ENCODE measurements around the gene CMIP.
"Not testable (repeated sequence)": the region's sequence is repeated elsewhere in the genome, so short reads cannot be mapped to it uniquely, and the experiment has no call there.

The CMIP gene

DNA sequence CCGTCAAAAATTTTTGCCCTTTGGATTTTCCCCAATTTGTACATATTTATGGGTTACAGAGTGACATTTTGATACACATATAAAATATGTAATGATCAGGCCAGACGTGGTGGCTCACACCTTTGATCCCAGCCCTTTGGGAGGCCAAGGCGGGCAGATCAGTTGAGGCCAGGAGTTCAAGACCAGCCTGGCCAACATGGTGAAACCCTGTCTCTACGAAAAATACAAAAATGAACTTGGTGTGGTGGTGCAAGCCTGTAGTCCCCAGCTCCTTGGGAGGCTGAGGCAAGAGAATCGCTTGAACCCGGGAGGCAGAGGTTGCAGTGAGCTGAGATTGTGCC lies 296.8 kb downstream of the CMIP start:
- H2AFZ ChIP-seq (ENCODE audit: low read length, unreplicated experiment); H3K4me3 ChIP-seq (ENCODE audit: low read depth, low read length); H3K79me2 ChIP-seq (ENCODE audit: control insufficient read depth, insufficient read depth, low read length, unreplicated experiment); H3K36me3 ChIP-seq (ENCODE audit: insufficient read depth, low read length); H3K27ac ChIP-seq (ENCODE audit: low read depth, low read length); H3K4me1 ChIP-seq (ENCODE audit: control insufficient read depth, insufficient read depth, low read length, unreplicated experiment); H3K27me3 ChIP-seq (ENCODE audit: insufficient read depth, low read length): not testable (repeated sequence)

- Histone ChIP-seq H3K27ac (ENCODE audit: low read depth, low read length) (no peak overlapping the region), H2AFZ (ENCODE audit: low read length, unreplicated experiment) (no peak overlapping the region), H3K4me1 (ENCODE audit: control insufficient read depth, insufficient read depth, low read length, unreplicated experiment) (no peaks in the 10 kb centered on the region)
Observed at GRCh38 chr16:81744385-81744784, 299.8 kb downstream of the CMIP start.

GRCh38 chr16:81744911-81745310 lies 300.3 kb downstream of the CMIP start:
- no peaks in the 10 kb centered on the region for H3K36me3 ChIP-seq (ENCODE audit: insufficient read depth, low read length)
- no peak overlapping the region for H3K4me3 ChIP-seq (ENCODE audit: low read depth, low read length)
- no peaks in the 10 kb centered on the region; the same call in 1 of the 2 replicates for H3K27me3 ChIP-seq (ENCODE audit: insufficient read depth, low read length)
- H3K27ac ChIP-seq (ENCODE audit: low read depth, low read length) = no peak overlapping the region
- no peaks in the 10 kb centered on the region for H3K79me2 ChIP-seq (ENCODE audit: control insufficient read depth, insufficient read depth, low read length, unreplicated experiment)
- H2AFZ ChIP-seq (ENCODE audit: low read length, unreplicated experiment) = no peak overlapping the region
- H3K4me1 ChIP-seq (ENCODE audit: control insufficient read depth, insufficient read depth, low read length, unreplicated experiment) = no peaks in the 10 kb centered on the region

More at GRCh38 chr16:81744385-81744784, 299.8 kb downstream of the CMIP start:
- Histone ChIP-seq H3K36me3 (ENCODE audit: insufficient read depth, low read length) (no peaks in the 10 kb centered on the region), H3K4me3 (ENCODE audit: low read depth, low read length) (no peak overlapping the region), H3K79me2 (ENCODE audit: control insufficient read depth, insufficient read depth, low read length, unreplicated experiment) (no peaks in the 10 kb centered on the region), H3K27me3 (ENCODE audit: insufficient read depth, low read length) (no peaks in the 10 kb centered on the region; the same call in 1 of the 2 replicates)

DNA sequence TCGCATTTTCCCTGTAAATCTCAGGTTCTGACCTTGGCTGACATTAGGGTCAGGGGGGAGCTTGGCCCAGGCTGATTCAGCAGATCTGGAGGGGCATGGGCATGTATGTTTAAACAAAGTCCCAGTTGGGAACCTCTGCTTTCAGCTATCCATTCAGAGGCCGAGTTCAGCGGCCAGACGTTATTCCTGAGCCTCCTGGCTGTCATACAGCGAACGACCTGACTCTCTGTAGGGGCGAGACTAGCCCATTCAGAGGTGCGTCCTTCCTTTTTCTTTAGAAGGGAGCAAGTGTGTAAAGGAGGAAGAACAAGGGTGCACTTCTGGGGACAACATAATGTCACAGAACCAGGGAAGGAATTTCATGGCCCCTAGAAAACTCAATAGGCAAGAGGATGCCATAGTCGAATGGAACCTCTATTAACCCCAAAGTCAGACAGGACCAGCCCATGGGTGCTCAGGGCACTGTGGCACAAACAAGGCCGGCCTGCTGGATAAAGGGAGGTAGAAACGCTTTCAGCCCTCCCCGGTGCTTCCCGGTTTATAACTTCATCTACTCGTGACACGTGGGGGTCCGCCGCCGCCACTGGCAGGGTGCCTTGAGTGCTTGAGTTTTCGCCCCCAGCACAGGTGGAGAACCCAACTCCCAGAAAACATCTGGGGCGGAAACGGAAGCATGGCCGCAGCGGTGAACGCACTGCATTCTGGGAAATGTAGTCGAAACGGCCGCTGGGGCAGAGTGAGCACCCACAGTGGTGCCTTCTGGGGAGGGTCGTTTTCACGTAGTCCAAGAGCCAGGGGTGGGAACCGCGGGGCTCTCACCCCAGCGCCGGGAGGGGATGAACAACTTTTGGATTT lies 301.3 kb downstream of the CMIP start:
- no peaks in the 10 kb centered on the region for H3K36me3 ChIP-seq (ENCODE audit: insufficient read depth, low read length)
- H3K79me2 ChIP-seq (ENCODE audit: control insufficient read depth, insufficient read depth, low read length, unreplicated experiment) = no peaks in the 10 kb centered on the region
- H2AFZ ChIP-seq (ENCODE audit: low read length, unreplicated experiment) = peak overlapping the region; percentile 86
- H3K27ac ChIP-seq (ENCODE audit: low read depth, low read length) = no peak overlapping the region
- no peaks in the 10 kb centered on the region for H3K4me1 ChIP-seq (ENCODE audit: control insufficient read depth, insufficient read depth, low read length, unreplicated experiment)
- H3K27me3 ChIP-seq (ENCODE audit: insufficient read depth, low read length) = no peaks in the 10 kb centered on the region; the same call in 1 of the 2 replicates
- peak overlapping the region; percentile 57 for H3K4me3 ChIP-seq (ENCODE audit: low read depth, low read length)

GRCh38 chr16:81746566-81746965 lies 302.0 kb downstream of the CMIP start:
- no peaks in the 10 kb centered on the region for H3K36me3 ChIP-seq (ENCODE audit: insufficient read depth, low read length)
- peak overlapping the region; percentile 57 for H3K4me3 ChIP-seq (ENCODE audit: low read depth, low read length)
- no peaks in the 10 kb centered on the region for H3K79me2 ChIP-seq (ENCODE audit: control insufficient read depth, insufficient read depth, low read length, unreplicated experiment)
- no peaks in the 10 kb centered on the region; the same call in 1 of the 2 replicates for H3K27me3 ChIP-seq (ENCODE audit: insufficient read depth, low read length)
- no peak overlapping the region for H3K27ac ChIP-seq (ENCODE audit: low read depth, low read length)
- H2AFZ ChIP-seq (ENCODE audit: low read length, unreplicated experiment) = peak overlapping the region; percentile 86
- H3K4me1 ChIP-seq (ENCODE audit: control insufficient read depth, insufficient read depth, low read length, unreplicated experiment) = no peaks in the 10 kb centered on the region

DNA sequence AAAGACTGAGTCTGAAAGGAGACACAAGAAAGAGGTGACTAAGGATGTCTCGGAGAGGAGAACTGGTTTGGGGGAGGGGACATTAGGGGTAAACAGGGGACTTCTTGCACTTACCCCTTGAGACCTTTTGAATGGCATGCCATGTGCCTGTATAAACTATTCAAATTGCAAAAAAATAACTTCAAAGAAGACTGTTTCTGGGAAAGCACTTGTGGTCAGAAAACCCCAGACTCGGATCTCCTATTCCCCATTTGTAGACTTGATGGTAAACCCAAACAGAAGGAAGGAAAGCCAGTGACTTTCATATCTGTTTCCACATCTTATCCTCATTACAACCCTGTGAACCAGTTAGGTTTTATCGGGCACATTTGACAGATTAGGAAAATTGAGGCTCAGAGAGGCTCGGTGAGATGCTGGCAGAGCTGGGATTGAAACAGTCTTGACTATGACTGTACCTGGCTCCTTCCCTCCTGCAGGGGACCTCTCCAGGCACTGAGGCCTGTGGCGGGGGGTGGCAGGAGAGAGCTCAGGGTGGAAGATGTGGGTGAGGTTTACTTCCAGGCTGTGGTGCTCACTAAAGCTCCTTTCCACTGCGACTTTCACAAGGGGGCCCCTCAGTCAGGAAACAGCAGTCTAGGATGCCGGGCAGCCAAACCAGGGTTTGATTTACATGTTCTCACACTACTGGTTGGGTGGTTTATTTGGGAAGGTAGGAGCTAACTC lies 304.0 kb downstream of the CMIP start:
- Histone ChIP-seq H3K4me3 (ENCODE audit: low read depth, low read length) (no peak overlapping the region), H3K4me1 (ENCODE audit: control insufficient read depth, insufficient read depth, low read length, unreplicated experiment) (no peaks in the 10 kb centered on the region), H3K36me3 (ENCODE audit: insufficient read depth, low read length) (no peaks in the 10 kb centered on the region), H3K27me3 (ENCODE audit: insufficient read depth, low read length) (no peaks in the 10 kb centered on the region; the same call in 1 of the 2 replicates), H3K27ac (ENCODE audit: low read depth, low read length) (no peak overlapping the region), H2AFZ (ENCODE audit: low read length, unreplicated experiment) (no peak overlapping the region), H3K79me2 (ENCODE audit: control insufficient read depth, insufficient read depth, low read length, unreplicated experiment) (no peaks in the 10 kb centered on the region)

DNA sequence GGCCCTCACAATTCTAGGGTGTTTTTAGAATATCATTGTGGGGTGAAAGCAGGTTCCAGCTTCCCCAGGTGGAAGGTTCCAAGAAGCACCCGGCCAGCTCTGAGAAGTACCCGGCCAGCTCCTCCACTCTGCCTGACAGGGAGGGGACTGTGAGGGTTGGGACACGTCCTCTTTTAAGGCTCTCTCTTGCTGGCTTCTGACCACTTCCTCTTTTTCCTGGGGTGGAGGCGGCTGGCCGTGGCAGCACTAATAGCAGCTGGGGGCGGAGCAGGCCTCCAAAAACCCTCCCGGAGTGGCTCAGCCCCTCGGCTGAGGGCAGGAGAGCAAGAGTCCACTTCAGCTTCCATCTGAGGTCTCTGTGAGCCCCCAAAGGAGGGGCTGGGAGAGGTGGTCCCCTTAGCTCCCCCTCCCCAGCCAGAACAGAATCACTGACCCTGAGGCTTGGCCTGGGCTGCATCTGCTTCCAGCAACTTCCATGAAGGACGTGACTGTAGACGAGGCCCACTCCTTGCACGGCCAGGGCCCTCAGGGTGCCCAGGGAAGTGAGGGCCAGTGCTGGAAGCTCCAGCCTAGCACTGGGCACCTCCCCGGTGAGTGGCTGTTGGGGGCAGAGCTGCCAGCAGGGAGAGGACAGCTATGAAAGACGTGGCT lies 307.7 kb downstream of the CMIP start:
- no peaks in the 10 kb centered on the region for H3K36me3 ChIP-seq (ENCODE audit: insufficient read depth, low read length)
- H3K27ac ChIP-seq (ENCODE audit: low read depth, low read length) = no peak overlapping the region
- H3K4me1 ChIP-seq (ENCODE audit: control insufficient read depth, insufficient read depth, low read length, unreplicated experiment) = no peaks in the 10 kb centered on the region
- H3K79me2 ChIP-seq (ENCODE audit: control insufficient read depth, insufficient read depth, low read length, unreplicated experiment) = no peaks in the 10 kb centered on the region
- H3K4me3 ChIP-seq (ENCODE audit: low read depth, low read length) = no peak overlapping the region
- H3K27me3 ChIP-seq (ENCODE audit: insufficient read depth, low read length) = no peaks in the 10 kb centered on the region; the same call in 1 of the 2 replicates
- no peak overlapping the region for H2AFZ ChIP-seq (ENCODE audit: low read length, unreplicated experiment)

- no peaks in the 10 kb centered on the region for H3K36me3 ChIP-seq (ENCODE audit: insufficient read depth, low read length)
- no peaks in the 10 kb centered on the region for H3K79me2 ChIP-seq (ENCODE audit: control insufficient read depth, insufficient read depth, low read length, unreplicated experiment)
- H3K4me1 ChIP-seq (ENCODE audit: control insufficient read depth, insufficient read depth, low read length, unreplicated experiment) = no peaks in the 10 kb centered on the region
- no peak overlapping the region for H3K27ac ChIP-seq (ENCODE audit: low read depth, low read length)
- no peak overlapping the region for H2AFZ ChIP-seq (ENCODE audit: low read length, unreplicated experiment)
- no peak overlapping the region for H3K4me3 ChIP-seq (ENCODE audit: low read depth, low read length)
- no peaks in the 10 kb centered on the region; the same call in 1 of the 2 replicates for H3K27me3 ChIP-seq (ENCODE audit: insufficient read depth, low read length)
Observed at GRCh38 chr16:81752876-81753227, 308.2 kb downstream of the CMIP start.

GRCh38 chr16:81754858-81755257 lies 310.2 kb downstream of the CMIP start:
- no peaks in the 10 kb centered on the region for H3K27me3 ChIP-seq (ENCODE audit: insufficient read depth, low read length)
- no peak overlapping the region for H3K4me3 ChIP-seq (ENCODE audit: low read depth, low read length)
- H3K27ac ChIP-seq (ENCODE audit: low read depth, low read length) = no peak overlapping the region
- H3K4me1 ChIP-seq (ENCODE audit: control insufficient read depth, insufficient read depth, low read length, unreplicated experiment) = no peaks in the 10 kb centered on the region
- no peaks in the 10 kb centered on the region for H3K79me2 ChIP-seq (ENCODE audit: control insufficient read depth, insufficient read depth, low read length, unreplicated experiment)
- H2AFZ ChIP-seq (ENCODE audit: low read length, unreplicated experiment) = no peak overlapping the region
- no peaks in the 10 kb centered on the region for H3K36me3 ChIP-seq (ENCODE audit: insufficient read depth, low read length)

- Histone ChIP-seq H3K4me1 (ENCODE audit: control insufficient read depth, insufficient read depth, low read length, unreplicated experiment) (no peaks in the 10 kb centered on the region), H3K36me3 (ENCODE audit: insufficient read depth, low read length) (no peaks in the 10 kb centered on the region), H2AFZ (ENCODE audit: low read length, unreplicated experiment) (no peak overlapping the region), H3K79me2 (ENCODE audit: control insufficient read depth, insufficient read depth, low read length, unreplicated experiment) (no peaks in the 10 kb centered on the region), H3K27me3 (ENCODE audit: insufficient read depth, low read length) (no peaks in the 10 kb centered on the region), H3K4me3 (ENCODE audit: low read depth, low read length) (no peak overlapping the region), H3K27ac (ENCODE audit: low read depth, low read length) (no peak overlapping the region)
Observed at GRCh38 chr16:81755915-81756614, 311.5 kb downstream of the CMIP start.

Data from ACC112 (cell line).